HG02870 (cell line): ENCODE data around the gene OVOL1.

Experiments
- ATAC-seq: cut with Tn5 transposase; IDR thresholded peaks from one replicate; pipeline ENCODE4 v1.9.1; 2021; ENCODE audit warnings: mild to moderate bottlenecking, moderate library complexity; ENCODE audit not compliant: unreplicated experiment

Gene OVOL1

DNA sequence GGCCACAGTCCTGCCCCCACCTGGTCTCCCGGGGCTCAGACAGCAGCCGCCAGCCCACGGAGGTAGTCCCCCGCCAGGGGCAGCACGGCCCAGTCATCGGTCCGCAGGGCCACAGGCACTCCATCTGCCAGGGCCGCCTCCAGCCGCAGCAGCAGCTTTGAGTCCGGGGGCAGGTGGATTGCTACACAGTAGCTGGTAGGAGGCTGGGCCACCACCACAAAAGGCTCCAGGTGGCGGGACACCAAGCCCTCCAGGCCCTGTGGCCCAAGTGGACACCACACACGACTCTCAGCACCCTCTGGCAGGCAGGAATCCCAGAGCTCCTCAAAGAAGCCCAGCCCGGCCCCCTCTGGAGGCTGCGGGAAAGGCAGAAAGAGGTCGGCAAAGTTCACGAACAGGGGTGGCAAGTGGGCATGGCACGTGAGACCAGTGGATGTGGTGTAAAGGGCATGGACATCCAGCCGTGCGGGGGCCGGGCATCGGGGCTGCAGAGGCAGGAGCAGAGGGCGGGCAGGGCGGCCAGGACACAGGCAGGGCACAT is 9.0 kb upstream of the OVOL1 start:
- ATAC-seq = no peak

DNA sequence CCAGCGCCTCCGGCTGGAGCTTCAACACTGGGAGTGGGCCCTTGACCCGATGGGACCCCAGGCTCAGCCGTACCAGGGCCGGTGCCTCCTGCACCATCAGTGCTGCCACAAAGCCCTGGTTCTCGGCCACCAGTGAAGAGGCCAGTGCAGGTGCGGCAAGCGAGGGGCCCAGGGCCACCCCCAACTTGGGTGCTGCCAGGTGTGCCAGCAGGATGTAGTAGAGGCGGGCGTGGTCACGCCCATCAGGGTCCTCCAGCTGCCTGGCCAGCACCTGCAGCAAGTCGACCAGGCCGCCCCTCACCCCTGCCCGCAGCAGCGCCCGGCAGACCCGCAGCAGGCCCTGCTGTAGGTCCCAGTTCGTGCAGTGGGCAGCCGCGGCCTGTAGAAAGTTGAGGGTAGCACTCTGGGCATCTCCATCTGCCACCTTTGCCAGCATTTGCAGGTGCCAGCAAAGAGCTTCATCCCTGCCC is 8.4 kb upstream of the OVOL1 start:
- ATAC-seq = no peak

DNA sequence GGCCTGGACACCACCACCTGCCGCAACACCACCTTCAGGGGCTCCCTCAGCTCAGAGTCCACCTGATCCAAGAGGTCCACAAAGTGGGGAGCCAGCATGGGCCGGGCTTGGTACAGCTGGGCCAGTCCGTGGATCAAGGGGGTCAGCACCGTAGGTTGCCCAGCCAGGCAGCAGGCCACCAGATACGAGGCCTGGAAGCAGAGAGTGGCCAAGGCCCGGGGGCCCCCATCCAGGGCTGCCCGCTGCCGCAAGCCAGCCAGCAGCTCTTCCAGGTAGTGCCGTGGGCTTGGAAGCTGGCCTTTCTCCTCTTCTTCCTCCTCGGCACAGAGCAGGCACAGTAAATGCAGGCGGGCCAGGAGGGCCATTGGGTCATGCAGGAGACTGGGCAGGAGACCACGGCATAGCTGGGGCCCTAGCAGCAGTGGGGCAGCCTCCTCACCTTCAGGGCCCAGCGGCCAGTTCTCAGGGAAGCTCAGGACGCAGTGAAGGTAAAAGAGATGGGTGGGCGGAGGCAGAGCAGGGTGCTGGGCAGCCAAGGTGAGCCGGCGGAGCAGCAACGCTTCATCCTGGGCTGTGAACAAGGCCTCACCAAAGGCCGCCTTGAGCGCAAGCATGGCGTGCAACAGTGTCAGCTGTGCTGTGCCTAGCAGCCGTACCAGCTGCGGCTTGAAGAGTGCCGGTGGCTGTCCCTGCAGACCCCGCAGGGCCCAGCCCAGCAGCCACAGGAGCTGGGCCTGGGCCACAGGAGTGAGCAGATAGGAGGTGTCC is 7.8 kb upstream of the OVOL1 start:
- ATAC-seq = no peak

DNA sequence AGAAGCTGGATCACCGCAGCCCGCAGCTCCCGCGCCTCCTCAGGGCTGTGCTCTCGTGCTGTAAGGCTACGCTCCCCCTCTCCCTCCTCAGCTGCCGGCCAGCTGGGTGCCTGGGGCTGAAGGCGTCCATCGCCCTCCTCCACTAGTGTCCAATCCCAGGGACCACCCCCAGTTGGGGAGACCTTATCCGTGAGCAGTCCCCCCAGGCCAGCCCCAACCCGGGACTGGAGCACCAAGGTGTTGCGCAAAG is 7.3 kb upstream of the OVOL1 start:
- ATAC-seq = no peak

DNA sequence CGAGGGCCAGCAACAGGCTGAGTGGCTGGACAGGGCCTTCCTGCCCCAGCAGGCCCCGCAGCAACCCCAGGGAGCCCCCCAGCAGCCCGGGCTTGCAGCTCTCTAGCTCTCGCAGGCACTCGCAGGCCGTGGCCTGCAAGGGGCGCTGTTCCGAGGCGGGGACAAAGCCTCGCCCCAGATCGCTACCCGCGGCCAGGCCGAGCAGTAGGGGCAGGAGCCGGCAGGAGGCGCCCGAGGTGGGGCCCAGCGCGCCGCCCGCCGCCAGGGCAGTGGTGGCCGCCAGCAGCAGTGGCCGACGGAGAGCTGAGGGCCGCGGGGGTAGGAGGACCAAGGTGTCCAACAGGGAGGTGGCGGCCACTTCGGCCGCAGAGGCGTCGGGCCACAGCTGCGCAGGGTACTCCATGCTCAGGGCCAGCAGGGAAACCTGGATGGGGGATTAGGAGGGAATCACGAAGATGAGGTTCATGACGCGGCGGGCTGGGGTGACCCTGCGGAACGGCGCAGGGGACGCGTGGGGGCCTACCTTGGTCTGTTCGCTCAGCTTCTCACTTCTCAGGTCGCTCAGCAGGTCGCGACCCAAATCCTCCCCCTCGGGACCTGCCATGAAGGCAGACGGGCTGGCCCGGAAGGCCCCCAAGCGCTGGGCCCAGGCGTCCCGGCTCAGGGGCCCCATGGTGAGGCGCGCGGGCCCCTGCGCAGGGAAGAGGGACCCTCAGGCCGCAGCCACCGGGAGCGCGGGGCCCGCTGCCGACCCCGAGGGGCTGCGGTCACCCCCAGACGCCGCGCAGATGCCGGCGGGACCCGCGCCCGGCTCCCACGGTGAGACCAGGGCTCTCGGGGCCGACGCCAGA is 6.7 kb upstream of the OVOL1 start:
- ATAC-seq = no peak

DNA sequence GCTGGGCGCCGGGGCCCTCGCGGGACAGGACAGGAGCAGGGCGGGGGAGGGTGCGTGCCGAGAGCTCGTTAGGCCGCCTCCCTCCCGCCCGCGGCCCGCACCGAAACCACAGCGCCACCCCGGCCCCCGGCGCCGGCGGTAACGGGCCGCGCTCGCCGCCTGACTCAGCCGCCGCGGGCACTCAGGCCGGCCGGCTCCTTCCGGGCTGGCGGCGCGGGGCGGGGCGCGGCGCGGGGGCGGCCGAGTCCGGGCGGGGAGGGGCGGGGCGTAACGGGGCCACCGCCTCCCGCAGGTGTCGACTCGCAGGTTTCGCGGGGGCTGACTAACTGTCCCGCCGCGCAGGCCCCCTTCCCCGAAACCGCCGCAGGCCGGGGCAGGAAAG is 6.1 kb upstream of the OVOL1 start, which contains the start of gene AP5B1:
AP5B1 (minus strand) TSS at position 207 of the 382 bp plus-strand sequence. CDS start 385 bp downstream, outside the sequence.
- ATAC-seq = no peak

DNA sequence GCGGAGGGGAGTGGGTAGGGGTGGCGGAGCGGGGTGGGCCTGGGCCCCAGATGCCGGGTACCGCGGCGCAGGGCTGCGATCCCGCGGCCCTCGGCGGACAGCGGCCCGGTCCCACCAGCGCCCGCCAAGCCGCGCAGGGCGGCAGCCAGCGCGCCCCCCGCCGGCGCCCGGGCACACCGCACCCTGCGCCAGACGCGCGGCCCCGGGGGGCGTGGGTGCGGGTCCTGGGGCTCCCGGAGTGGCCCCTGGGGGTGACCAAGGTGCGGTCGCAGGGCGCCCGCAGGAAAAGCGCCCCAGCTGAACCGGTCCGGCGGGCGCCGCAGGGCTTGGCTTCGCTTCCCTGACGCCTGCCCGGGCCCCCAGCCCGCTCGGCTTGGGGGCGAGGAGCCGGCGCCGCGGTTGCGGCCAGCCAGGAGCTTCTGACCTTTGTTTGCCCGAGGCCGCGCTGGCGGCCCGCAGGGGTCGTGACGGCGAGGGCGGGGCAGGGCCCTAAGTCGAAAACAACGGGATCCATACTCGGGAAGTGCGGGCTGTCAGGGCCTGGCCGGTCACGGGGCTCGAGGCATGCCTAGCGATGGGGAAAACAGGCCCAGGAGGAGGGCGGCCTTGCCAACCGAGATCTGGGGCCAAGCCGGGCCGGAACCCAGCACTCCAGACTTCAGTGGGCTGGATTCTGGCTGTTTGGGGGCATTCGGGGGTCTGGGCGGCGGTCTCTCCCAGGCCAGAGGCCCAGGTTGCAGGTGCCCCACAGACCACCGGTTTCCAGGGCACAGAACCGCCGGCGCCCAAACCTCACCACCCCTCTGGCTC is 5.5 kb upstream of the OVOL1 start:
- no peak for ATAC-seq

DNA sequence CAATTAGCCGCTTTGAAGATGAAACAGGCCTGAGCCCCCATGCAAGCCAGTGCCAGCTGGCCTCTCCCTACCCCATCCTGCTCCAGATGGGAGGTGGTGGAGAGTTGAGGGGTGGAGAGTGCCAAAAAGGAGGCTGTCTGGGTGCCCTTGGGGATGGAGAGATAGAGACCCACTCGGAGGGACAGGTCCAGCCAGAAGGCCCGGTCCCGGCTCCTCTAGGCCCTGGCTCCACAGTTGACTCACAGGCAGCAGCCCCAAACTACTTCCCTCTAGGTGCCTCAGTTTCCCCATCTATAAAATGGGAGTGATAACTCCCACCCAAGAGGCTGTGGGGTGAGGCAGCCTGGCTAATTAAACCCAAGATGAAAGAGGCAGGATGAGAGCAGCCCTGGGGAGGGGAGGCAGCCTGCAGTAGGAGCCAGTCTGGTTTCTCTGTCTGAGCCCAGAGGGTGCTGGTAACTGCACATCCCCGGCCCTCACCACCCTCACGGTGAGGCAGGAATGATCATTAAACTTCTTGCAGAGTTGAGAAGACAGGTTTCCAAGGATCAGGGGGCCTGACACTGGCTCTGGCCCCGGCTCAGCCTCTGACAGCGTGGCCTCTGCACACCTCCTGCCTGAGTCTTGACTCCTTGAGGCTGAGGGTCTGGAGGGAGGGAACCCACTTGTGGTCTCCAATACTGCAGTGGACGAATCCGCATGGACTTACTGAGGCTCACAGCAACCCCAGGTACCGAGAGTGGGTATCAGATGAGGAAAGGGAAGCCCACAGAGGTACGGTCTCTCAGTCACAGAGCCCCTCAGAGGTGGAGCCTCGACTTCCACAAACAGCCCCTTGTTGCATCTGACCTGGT is 4.7 kb upstream of the OVOL1 start:
- ATAC-seq = no peak

DNA sequence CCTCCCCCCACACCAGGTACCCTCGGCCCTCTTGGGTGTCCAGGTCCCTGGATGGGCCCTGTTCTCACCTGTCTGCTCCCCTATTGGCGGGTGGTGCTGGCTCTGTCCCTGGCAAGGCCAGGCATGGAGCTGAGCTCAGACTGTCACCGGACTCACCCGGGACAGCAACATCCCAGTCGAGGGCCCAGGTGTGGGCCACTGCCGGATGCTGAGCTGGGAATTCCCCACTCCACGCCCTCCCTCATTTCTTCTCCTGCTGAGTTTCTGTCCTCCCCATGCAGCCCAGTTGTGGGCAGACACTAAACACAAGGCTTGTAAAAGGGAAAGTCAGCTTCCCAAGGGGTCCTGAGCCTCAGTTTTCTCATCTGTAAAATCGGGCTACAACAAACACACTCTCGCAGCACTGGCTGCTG is 4.0 kb upstream of the OVOL1 start:
- ATAC-seq = no peak

DNA sequence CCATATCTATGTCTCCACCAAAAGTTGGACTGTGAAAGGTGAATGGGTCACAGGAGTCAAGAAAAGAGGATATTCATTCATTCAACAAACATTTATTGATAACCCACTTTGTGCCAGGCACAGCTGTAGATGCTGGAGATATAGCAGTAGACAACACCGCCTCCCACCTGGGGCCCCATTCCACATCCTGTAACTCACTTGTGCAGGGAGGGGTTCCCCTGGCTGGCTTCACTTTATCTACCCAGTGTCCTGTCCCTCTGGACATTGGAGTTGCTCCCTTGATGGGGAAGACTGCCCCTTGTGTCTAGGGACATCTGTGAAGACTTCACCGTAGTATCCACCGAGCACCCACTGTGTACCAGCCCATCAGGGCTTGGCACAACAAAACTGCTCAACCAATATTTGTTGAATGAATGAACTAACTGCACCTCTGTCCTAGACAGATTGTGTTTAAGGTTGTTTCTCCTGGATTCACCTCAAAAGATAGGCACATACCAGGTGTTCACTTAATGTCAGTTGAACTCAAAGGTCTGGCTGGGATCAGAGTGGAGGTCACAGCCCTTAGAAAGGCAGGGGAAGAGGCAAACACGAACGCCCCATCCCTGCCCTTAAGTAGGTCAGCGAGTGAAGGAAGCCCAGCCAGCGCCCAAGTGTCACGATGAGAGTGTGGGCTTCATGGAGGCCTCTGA is 1.4 kb upstream of the OVOL1 start:
- no peak for ATAC-seq

DNA sequence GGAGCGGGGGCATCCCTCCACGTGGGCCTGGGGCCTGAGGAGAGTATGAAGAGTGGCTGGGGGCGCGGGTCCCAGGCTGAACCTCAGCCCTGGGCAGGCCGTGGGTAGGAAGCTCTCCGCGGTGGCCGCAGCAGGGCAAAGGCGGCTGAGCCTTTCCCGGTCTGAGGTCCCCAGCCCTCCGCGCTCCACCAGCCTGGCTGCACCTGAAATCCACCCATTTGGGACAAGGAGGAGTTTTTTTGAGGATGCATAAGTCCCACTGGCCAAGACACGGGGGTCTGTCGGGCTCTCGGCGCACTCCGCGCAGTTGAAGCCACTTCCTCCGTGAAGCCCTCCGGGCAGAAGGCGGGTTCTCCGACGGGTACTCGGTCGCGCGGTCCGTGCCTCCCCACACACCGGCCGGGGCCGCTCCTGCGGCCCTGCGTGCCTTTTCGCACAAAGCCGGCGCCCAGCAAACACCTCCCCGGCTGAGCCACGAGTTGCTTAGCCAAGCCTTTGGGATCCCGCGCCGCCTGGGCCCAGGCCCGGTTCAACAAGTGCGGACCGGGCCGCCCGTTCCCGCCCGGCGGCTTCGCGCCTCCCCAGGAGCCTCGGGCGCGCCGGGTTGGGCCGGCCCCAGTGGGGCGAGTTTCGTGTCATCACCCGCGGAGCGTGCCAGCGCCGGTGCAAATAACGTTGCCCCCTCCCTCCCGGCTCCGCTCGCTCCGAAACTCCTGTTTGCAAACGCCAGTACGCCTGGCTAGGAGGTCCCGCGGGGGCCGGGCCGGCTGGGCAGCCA is 666 bp upstream of the OVOL1 start:
- no peak for ATAC-seq

DNA sequence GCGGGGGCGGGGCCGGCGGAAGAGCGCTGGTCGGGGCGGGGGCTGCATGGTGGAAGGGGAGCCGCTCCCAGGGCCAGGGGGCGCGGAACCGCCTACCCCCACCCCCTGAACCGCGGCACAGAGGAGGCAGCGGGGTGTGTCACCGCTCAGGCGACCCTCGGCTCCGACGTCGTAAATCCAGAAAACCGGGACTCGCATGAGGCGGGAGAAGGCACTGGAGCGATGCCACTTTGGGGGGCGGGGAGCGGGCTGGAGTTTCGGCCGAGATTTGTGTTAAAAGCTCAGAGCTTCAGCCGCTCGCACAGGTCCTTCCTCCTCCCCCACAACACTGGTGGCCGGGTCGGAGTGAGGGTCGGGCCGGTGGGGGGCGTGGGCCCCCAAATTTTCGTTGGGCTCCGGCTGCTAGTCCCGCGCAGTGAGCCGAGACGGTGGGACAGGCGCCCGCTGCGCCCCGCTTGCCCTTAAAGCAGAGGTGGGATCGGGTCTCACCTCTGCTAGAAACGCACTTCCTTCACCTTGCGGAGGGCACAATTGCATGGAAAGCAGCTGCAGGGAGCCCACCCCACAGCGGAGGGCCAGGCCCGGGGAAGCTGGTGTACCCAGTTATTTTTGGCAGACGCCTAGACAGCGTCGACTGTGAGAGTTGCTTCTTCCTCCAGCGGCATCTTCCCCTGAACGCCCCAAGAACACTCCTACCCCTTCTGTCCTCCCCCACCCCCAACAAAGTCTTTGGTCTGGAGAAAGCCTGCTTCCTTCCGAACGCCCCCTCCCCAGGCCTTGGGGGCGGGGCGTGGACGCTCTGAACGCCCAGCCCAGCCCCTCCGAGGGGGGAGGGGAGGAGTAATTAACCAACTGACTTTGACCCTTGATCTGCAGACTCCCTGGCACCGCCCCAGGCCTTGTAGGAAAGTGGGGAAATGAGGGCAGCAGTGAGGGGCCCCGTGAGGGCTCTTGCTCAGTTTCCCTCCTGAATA is 1.1 kb downstream of the OVOL1 start:
- ATAC-seq = no peak

DNA sequence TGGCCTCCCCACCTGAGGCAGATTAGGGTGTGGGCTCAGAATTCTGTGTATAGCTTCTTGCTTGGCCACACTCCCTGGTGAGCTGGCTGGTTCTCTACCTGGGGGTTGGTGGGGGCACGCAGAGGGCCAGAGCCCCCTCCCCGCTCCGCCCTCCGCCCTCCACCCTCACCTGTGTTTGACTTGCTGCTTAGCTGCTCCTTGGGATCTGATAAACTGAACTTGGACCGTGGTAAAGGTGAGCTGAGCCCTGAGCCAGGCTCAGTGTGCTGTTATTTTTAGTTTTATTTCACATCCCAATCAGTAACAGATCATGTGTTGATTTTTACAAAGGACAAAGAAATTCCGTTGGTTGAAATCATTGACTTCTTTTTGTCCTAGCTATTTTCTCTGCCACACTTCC is 2.0 kb downstream of the OVOL1 start:
- no peak for ATAC-seq

DNA sequence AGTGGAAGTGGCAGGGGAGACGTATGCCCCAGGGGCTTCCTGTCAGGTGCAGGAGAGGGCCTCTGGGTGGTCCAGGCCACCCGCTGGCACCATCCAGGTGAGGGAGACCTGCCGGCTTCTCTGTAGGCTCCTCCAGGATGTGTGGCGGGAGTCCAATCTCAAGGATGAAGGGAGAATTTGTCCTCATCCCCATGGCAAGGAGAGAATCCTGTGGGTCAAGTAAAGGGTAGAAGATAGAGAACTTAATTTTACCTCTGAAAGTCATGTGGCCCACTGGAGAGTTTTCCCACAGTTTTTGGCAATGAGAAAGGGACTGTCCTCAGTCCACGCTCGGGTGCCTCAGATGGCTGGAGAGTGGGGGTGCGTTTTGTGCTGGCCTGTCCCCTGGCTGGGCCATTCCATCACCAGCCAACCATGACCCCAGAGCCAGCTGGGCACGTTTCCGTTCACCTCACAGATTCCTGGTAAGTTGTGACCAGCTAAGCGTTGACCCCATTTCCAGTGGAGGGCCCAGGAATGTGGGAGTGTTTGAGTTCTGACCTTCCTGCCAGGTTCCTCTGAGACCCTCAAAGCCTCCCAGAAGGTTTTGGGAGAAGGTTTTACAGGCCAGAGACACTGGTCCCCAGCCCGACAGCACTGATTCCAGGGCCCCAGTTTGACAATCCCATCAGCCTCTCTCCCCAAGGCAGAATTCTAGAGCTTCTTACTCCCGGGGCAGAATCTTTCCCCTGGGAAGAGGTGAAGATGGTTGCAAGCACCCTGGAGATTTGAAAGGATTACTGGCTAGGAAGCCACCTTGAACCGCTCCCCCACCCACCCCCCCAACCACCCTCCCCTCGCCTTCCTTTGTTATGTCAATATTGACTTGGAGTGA is 2.6 kb downstream of the OVOL1 start:
- no peak for ATAC-seq

DNA sequence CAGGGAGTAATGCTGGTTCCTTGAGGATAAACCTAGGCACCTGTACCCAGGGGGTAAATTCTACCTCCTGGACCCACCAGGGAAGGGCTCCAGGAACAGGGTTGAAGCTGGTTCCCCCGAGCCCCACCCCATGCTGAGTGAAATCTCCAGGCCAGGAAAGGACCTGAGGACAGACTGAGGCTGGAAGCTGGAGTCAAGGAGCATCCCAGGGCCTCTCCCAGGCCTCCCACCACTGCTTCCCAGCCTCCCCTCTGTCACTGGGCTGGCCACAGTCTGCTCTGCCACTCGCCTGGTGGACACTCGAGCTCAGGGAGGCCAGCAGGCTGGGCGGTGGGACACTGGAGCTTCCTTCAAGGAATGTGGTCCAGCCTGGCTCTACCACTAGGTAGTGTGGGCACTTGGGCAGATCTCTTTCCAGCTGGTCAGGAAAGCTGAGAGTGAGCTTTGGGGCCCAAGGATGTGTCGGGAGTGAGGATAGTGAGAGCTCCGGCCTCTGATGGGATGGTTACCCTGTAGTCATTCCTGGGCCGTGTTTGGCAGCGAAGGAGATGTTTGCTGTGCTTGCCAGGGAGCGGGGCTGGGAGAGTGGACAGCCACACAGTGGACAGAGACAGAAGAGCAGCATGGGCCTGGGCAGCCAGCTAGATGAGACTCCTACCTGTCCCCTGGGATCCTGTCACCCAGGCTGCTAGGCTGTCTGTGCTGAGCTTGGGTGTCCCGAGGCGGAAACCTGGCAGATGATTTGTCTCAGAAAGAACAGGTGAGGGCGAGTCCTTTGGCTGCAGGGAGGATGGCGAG is 3.4 kb downstream of the OVOL1 start:
- ATAC-seq = no peak
